ENCODE data around the gene TLE5.
"Not testable (repeated sequence)": the region's sequence is repeated elsewhere in the genome, so short reads cannot be mapped to it uniquely, and the experiment has no call there.

The TLE5 gene

DNA sequence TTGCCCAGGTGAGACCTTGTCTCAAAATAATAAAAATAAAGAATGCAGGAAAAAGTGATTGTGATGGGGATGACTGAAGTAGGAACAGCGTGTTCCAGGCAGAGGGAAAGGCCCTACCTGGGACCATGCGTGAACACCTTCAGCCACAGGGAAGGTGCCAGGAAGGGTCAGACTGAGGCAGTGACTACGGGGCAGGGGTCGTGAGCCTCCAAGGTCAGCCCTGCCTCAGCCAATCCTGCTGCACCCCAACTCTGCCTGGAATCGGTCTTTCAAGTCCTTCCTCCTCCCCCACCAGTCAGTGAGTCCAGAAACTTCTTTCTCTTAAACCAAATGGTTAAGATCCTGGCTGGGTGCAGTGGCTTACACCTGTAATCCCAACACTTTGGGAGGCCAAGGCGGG is 17.1 kb downstream of the TLE5 start:
- no peak for DNase-seq (ENCODE audit: low read depth in 2 of 2)

DNA sequence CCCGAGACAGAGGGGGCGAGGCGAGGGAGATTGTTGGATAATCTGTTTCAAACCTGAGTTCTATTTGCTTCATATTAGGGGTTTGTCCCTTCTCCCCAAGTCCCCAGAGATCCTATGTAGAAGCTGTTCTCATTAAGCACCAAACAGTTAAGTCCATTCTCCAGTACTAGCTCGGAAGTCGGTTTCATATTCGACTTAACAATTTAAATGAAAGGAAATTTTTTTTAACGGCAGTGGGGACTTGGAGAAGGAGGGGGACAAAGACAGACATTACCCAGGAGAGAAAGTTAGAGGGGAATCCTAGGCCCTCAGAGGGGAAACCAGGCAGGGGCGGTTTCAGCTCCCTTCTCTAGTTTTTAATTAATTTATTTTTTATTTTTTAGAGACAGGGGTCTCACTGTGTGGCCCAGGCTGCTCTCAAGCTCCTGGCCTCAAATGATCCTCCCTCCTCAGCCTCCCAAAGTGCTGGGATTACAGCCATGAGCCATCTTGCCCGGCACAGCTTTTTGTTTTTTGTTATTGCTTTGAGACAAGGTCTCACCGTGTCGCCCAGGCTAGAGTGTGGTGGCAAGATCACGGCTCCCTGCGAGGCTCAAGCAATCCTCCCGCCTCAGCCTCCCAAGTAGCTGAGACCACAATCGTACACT is 19.6 kb downstream of the TLE5 start:
- no peak for DNase-seq (ENCODE audit: low read depth in 2 of 2)

DNA sequence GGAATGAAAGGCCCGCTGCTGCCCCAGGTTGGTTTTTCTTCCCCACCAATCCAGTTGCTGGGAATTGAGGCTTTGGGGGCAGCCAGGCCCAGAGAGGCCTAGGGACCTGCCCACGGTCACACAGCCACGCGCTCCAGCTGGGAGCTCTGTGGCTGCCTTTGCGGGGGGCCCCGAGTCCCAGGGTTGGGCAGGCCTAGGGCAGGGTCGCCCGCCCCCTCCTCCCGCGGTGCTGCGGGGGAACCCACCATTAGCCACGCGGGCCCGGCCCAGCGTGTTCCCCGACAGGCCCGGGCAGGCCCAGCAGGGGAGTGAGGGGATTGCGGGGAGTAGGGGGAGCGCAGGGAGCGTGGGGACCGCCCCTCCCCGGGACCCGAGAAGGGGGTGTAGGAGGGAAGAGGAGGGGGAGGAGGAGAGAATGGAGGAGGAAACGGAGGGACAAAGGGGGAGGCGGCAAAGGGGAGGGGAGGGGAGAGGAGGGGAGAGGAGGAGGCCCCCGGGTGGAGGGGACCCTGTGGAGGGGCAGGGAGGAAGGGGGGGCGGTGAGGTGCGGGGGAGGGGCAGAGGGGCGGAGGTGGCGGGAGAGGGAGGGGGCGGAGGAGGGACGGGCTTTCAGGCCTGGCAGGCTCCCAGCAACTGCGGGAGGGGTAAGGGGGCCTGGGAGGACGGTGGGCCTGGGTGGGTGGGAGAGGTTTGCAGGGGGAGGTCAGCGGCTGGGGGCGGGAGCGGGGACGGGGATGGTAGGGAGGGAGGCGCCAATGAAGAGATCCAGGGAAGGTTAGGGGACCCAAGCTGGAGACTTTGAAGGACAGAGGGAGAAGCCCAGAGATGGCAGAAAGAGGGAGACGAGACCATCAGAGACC is 20.3 kb downstream of the TLE5 start:
- DNase-seq (ENCODE audit: low read depth in 2 of 2) = no peak

DNA sequence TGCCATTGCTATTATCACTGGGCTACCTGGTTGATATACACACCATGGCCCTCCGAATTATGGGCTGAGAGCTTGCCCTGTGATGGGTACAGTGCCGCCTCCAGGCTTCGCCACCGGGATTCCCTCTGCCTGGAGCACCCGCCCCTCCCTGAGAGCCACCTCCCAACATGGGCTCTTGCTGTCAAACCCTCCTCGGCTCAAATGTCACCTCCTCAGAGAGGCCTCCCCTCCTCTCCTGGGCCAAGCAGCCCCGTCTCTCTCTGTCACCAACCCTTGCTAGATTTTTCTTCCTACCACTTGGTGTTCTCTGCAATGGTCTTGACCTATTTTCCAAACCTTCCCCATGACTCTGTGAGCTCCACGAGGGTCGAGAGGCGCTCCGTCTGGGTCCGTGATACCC is 21.0 kb downstream of the TLE5 start:
- DNase-seq (ENCODE audit: low read depth in 2 of 2) = no peak

DNA sequence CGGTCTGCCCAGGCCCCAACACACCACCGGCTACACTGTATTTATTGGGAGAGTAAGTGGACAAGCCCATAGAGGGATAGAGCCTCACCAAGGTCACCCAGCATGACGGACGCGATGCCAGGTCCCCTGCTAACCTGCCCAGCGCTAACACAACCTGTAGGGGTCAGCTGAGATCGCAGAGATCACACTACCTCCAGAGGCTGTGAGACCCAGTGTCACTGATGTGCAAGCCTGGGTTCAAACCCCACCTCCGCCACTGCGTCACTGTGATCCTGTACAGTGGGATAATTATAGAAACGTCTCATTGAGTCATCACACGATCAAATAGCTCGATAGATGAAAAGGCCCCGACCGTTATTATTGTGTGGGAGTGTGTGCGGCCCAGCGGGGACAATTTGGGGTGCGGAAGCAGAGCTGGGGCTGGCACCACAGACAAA is 22.6 kb downstream of the TLE5 start:
- no peak for DNase-seq (ENCODE audit: low read depth in 2 of 2)

DNA sequence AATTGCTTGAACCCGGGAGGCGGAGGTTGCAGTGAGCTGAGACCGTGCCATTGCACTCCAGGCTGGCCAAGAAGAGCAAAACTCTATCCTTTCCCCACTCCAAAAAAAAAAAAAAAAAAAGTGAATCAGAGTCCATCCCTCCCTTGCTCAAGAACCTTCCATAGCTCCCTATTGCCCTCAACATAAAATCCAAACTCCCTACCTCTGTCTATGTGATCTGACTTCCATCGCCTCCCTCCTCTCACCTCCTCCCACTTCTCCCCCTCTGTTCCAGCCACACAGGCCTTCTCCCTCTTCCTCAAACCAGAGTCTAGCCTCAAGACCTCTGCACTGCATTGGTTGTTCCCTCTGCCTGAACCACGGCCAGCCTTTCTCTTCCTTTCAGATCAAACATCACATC is 23.2 kb downstream of the TLE5 start:
- no peak for DNase-seq (ENCODE audit: low read depth in 2 of 2)

DNA sequence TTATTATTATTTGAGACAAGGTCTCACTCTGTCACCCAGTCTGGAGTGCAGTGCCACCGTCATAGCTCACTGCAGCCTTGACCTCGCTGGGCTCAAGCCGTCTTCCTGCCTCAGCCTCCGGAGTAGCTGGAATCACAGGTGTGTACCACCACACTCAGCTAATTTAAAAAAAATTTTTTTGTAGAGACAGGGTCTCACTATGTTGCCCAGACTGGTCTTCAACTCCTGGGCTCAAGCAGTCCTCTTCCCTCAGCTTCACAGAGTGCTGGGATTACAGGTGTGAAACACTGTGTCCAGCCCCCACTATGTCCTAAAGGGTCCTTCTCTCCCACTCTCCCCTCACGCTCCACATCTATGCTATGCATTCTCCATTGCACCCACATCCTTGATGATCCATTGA is 24.1 kb downstream of the TLE5 start:
- DNase-seq (ENCODE audit: low read depth in 2 of 2) = no peak

DNA sequence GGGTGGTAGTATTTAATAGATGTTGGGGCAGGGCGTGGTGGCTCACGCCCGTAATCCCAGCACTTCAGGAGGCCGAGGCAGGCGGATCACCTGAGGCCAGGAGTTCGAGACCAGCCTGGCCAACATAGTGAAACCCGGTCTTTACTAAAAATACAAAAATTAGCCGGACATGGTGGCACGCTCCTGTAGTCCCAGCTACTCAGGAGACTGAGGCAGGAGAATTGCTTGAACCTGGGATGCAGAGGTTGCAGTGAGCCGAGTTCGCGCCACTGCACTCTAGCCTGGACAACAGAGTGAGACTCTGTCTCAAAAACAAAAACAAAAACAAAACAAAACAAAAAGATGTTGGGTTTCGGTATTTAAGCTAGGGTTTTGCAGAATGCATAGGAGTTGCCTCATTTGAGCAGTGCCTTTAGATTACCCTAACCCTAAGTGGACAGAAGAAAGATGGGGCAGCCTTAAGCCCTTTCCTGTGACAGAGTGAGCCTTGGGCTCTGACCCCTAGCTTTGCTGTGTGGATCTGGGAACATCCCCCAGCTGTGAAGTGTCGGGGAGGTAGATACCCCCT is 25.2 kb downstream of the TLE5 start:
- not testable (repeated sequence) for DNase-seq (ENCODE audit: low read depth in 2 of 2)

DNA sequence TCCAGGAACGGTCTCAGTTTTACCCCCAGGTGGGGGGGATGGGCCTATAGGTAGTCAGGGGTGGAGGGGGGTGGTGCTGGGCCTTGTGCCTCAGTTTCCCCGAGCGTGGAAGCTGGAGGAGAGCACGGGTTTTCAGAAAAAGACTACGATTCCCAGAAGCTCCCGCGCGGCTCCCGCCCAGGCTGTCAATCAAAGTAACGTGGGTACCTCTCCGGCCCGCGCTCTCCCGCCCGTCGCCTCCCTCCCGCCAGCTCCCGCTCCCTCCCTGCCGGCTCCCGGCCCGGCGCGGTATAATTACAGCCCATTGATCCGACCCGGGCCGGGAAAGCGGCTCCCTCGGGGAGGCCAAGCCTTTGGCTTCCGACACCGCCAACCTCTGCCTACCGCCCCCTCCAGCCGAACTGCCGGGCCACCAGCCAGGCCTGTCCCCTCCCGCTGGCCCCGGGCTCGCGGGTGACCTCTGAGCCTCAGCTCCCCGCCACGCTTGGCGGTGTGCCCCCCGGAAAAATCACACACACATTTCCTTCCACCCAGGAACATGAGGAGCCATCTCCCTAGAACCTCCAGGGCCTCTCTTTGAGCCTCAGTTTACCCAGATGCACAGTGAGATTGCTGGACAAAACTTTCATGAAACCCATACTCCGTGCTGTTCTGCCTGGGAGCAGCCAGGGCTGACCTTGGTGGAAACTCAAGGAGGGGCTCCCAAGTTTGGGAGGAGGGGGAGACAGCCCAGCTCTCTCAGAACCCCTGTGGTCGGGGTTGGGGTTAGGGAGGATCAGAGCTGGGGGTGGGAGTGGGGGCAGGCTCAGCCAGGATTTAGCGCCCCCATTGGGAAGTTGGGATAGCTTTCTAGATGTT is 25.9 kb downstream of the TLE5 start:
- peak; percentile 48 to 62 for DNase-seq (ENCODE audit: low read depth in 2 of 2)

DNA sequence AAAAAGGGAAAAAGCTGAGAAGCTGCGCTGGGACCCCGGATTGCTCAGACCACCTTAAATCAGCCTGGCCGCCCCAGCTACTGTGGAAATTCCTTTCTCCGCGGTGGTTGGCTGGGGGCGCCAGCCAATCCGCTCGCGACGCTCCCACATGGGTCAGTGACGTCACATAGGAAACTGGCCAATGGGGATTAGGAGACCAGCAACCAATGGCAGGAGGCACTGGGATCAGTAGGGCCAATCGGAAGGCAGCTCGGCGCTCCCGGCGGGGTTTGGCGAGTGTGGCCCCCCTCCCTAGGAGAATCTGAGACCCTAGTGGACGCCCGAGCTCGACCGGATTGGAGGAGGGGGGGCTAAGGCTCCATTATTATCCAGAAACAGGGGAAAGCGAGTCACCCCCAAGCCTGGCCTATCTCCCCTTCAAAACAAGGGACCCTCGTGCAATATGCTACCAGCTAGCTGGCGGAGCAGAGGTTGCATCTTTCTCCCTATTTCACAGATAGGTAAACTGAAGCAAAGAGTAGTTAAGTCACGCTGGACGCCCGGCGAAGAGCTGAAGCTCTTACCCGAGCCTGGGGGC is 26.7 kb downstream of the TLE5 start:
- peak; percentile 83 to 85 for DNase-seq (ENCODE audit: low read depth in 2 of 2)

DNA sequence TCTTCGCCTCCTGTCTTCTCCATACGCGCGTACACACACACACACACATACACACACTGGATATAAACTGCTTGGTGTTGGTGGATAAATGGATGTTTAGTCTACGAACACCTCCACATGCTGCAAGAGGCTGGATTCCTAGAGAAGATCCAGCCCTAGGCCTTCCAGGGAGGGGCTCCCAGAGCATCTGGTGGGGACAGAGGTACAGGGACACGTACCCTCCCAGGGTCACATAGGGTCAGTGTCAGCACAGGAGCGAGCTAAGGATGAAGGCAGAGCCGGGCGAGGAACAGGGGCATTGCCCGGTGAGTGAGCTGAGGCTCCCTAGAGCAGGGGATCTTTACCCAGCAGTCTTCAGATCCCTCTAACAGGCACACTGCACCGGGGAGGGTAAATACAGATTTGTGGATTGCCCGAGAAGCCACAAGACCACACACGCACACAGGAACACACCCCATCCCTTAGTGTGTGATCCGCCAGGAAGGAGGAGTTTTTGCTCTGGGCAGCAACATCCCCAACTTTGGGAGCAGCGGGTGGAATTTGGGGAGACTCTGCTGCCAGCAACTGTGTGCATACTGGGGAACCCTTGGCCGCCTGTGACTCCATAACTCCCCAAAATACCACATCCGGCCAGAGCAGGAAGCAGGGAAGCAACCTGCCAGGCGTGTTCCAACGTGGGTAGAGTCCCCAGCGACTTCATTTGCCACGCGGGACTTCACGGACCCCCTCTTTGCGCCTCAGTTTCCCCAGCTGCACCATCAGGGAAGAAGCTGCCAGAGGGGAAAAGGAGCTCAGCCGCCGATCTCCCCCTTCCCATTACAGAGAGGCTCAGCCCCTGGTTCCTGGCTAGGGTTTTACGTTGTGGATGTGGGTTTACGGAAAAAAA is 27.4 kb downstream of the TLE5 start:
- no peak for DNase-seq (ENCODE audit: low read depth in 2 of 2)

DNA sequence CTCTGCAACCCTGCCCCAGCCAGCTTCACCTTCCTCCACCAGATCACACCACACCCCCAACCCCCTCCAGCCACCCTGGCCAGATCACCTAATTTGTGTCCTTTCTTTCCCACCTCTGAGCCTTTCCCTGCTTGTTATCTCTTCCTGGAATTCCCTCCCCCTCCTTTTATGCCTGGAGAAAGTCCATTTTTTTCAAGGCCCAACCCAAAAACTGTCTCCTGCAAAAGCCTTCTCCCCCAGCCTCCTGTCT is 28.0 kb downstream of the TLE5 start:
- DNase-seq (ENCODE audit: low read depth in 2 of 2) = no peak

DNA sequence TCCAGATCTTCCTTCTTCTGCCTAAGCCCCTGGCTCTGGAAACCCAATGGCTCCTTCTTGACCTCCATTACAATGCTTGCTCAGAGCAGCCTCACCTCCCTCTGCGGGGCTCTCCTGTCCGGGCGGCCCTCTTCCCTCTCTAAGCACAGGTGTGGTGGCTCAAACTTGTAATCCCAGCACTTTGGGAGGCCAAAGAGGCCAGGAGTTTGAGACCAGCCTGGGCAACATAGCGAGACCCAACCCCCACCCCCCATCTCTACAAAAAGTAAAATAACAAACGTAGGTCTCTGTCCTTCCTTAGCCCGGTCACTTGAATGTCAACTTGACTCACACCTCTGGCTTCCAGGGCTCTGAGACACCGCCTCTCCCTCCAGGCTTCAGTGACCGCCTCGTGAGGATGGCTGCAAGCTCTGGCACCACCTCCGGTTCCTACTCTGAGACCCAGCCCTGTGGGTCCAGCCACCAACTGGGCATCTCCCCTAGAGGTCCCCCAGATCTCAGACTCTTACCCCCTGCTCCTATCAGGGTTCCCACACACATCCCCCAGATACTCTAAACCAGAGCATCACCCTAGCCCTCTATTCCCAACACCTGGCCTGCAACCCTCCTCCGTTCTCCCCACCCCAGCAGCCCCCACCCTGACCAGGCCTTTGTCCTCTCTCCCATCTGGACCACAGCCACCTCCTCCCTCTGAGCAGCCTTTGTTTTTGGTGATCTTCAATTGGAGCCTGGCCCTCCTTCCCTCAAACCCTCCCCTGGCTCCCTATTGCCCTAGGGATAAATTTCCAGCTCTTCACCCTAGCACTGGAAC is 28.5 kb downstream of the TLE5 start:
- DNase-seq (ENCODE audit: low read depth in 2 of 2) = no peak

DNA sequence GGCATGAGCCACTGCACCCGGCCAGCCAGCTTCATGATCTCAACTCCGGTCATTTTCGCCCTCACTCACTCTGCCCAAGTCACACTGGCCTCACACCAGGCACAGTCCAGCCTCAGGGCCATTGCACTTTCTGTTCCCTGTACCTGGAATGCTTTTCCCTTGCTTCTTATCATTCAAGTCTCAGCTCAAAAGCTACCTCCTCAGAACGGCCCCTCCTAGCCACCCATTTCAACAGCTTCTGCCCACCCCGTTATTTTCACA is 30.8 kb downstream of the TLE5 start:
- DNase-seq (ENCODE audit: low read depth in 2 of 2) = no peak

DNA sequence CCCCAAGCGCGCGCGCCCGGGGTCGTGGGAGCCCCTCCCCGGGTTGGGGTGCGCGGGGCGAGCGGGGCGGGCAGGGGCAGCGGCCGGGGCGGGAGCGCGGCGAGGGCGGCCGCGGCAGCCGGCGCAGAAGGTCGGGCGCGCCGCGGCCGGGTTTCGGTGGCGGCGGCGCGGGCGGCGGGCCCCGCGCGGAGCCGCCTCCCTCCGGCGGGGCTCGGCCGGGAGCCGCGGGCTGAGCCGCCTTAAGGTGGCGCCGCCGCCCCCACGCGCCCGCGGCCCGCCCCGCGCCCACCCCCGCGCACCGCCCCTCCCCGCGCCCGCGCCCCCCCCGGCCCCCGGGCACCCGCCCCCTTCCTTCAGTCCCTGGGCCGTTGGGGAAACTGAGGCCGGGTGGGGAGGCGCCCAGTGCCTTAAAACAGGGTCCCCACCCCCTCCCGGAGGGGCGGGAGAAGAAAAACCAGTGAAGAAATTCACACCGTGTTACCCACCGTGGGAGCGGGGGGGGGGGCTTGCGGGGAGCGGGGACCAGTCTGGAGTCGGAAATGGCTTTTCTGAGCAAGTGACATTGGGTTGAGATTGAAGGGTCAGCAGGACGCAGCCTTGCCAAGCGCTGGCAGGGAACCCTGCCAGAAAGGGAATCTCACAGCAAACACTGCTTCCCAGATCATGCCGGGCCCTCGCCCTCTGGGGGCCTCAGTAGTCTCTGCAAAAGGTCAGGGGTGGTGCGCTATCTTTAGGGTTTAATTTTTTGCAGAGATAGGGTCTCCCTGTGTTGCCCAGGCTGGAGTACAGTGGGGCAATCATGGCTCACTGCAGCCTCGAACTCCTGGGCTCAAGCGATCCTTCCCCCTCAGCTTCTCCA is 33.0 kb downstream of the TLE5 start, which contains the start of gene TLE2:
TSS of gene TLE2 (minus strand) at position 216 of the 859 bp plus-strand sequence. CDS start 376 bp downstream, outside the sequence.
- DNase-seq (ENCODE audit: low read depth in 2 of 2) = no peak

DNA sequence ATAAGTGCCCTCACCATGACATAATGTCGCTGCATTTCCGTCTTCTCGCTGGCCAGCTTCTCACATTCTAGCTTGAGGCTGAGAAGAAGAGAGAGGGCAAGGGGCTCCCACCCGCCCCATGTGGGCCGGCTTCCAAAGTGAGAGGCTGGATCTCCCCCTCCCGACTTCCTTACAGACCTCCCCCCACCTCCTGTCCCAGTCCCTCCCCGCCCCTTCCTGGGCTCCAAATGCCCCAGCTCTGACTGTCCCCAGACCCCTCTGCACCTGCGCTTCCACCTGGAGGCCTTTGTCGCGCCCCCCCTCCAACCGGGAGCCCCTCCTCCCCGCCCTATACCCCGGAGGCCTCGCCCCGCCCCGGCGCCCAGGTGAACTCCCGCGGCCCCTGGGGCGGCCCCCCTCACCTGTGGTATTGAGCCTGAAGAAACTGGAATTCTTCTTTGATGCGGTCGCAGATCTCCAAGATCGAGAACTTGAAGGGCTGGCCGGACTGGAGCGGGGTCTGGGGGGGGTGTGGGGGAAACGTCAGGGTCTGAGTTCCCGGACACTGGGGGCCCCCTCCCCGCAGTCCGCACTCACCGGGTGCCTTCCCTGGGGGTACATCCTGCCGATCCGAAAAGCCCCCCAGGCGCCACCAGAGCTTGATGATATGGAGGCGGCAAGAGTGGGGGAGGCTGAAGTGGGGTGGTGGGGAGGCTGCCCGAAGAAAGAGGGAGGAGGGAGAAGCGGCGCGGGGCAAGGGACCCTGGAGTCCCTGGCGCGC is 33.8 kb downstream of the TLE5 start:
- no peak for DNase-seq (ENCODE audit: low read depth in 2 of 2)

DNA sequence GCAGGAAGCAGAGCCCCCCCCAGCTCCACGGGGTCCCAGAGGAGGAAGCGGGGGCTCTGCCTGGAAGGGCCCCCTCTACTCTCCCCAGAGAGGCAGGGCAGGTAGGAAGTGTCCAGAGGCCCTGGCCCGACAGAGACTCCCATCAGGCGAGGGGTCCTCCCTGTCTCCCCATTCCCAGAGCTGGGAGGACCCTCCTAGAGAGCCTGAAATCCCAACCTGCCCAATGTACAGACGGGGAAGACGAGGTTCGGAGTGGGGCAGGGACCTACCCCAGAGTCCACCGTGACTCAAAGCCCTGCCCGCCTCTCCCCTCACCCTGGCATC is 34.4 kb downstream of the TLE5 start:
- no peak for DNase-seq (ENCODE audit: low read depth in 2 of 2)

DNA sequence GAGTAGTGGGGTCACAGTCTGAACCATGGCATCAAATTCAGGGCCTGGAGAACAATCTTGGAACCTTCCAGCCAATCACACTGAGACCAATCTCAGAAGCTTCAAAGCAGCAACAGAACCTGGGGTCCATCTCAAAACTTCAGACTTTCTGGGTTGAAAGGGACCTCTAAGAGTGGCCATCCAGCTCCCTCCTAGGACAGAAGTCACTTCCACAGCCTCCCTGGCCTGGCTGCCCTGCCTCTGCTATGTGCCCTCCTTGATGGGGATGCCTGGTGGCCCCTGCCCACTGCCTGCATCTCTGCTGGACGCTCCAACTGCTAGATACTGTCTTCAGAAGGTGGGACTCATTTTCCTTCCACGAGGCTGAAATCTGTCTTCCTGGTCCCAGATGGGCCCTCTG is 35.0 kb downstream of the TLE5 start:
- DNase-seq (ENCODE audit: low read depth in 2 of 2) = no peak

DNA sequence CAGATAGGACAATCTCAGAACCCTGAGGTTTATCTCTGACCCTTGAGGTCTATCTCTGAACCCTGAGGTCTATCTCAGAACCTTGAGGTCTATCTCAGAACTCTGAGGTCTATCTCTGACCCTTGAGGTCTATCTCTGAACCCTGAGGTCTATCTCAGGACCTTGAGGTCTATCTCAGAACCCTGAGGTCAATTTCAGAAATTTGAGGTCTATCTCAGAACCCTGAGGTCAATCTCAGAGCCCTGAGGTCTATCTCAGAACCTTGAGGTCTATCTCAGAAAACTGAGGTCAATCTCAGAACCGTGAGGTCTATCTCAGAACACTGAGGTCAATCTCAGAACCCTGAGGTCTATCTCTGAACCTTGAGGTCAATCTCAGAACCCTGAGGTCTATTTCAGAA is 35.5 kb downstream of the TLE5 start:
- no peak for DNase-seq (ENCODE audit: low read depth in 2 of 2)

All from stimulated activated CD8-positive, alpha-beta memory T cell treated with anti-CD3 and anti-CD28 coated beads, Interleukin-7, amount 100 ng/mL, for 1 hour (primary cell).